Mesothelial cell of epicardium (in vitro differentiated cells): ENCODE results near the gene STKLD1. TPM values are rescaled to one million over a fixed set of nuclear protein-coding genes. Genes with fewer than 3 reads are reported as not detected.
A peak's percentile ranks its signal among the peaks of the same experiment; 100 is the strongest.

Experiments used
- DNase-seq, 2 experiments: peaks; one replicate each; pipeline ENCODE4 v3.0.0; 2021; ENCODE audit warnings: low spot score in 2 of 2; ENCODE audit not compliant: unreplicated experiment in 2 of 2
- H3K27ac Mint-ChIP-seq: 2 replicates; pipeline ENCODE4 v1.8.0; 2021; ENCODE audit warnings: mixed read lengths
- H3K27me3 Mint-ChIP-seq: 2 replicates; pipeline ENCODE4 v1.8.0; 2021; ENCODE audit warnings: low read depth, mixed read lengths
- H3K36me3 Mint-ChIP-seq: 2 replicates; pipeline ENCODE4 v1.8.0; 2021; ENCODE audit warnings: mixed read lengths
- H3K4me1 Mint-ChIP-seq: 2 replicates; pipeline ENCODE4 v1.8.0; 2021; ENCODE audit warnings: mixed read lengths
- H3K4me3 Mint-ChIP-seq: 2 replicates; pipeline ENCODE4 v1.8.0; 2021; ENCODE audit warnings: mild to moderate bottlenecking, moderate library complexity, mixed read lengths
- H3K9me3 Mint-ChIP-seq: 2 replicates; pipeline ENCODE4 v1.8.0; 2021; ENCODE audit warnings: mixed read lengths
- CTCF ChIP-seq: fragments of 200-600 bp; sonication (generic); IDR thresholded peaks from one replicate; pipeline ENCODE4 v1.5.0; 2021; ENCODE audit warnings: antibody characterized with exemption; ENCODE audit not compliant: unreplicated experiment
- total RNA-seq: library from RNA; stranded (reverse); gene quantifications from 3 replicates; pipeline ENCODE4 v1.2.1, GENCODE V29; 2021

The STKLD1 gene
- total RNA-seq, 1 donor from 2014 or later: 6.7 TPM

GRCh38 chr9:133347515-133347984 is 28.6 kb upstream of the STKLD1 start:
- no peak overlapping the region for H3K27ac Mint-ChIP-seq

GRCh38 chr9:133347985-133348717 is 28.0 kb upstream of the STKLD1 start, which contains the start of the genes MED22 and RPL7A:
TSS of gene MED22 (minus strand) at chr9:133348131. CDS start at chr9:133346662, 1,469 bp downstream.
TSS of gene RPL7A (plus strand) at chr9:133348218. CDS start at chr9:133348244, 26 bp downstream.
- no peak for TF ChIP-seq CTCF
- peaks cover 23% of the 10 kb centered on the region for H3K36me3 Mint-ChIP-seq
- H3K9me3 Mint-ChIP-seq: no peaks in the 10 kb centered on the region
- peak within 1 kb of the TSS; percentile 100 for H3K27ac Mint-ChIP-seq
- H3K27me3 Mint-ChIP-seq: no peaks in the 10 kb centered on the region
- H3K4me1 Mint-ChIP-seq: peaks cover 23% of the 10 kb centered on the region
- H3K4me3 Mint-ChIP-seq: peak within 1 kb of the TSS; percentile 100
- DNase-seq: peak; percentile 78 to 91

More at GRCh38 chr9:133347515-133347984, 28.6 kb upstream of the STKLD1 start:
- TF ChIP-seq CTCF: no peak
- peak in 1 of 2 experiments; percentile 57 for DNase-seq
- Mint-ChIP-seq H3K36me3 (peaks cover 19% of the 10 kb centered on the region), H3K4me3 (peak overlapping the region; percentile 100), H3K4me1 (peaks cover 23% of the 10 kb centered on the region), H3K9me3 (no peaks in the 10 kb centered on the region), H3K27me3 (no peaks in the 10 kb centered on the region)

- TF ChIP-seq CTCF: no peak
- Mint-ChIP-seq H3K4me1 (peaks cover 23% of the 10 kb centered on the region), H3K27me3 (no peaks in the 10 kb centered on the region), H3K27ac (peak overlapping the region; percentile 100), H3K36me3 (peaks cover 25% of the 10 kb centered on the region), H3K9me3 (no peaks in the 10 kb centered on the region), H3K4me3 (peak overlapping the region; percentile 100)
- DNase-seq: no peak
Measured at GRCh38 chr9:133348718-133349573, 27.2 kb upstream of the STKLD1 start.

- H3K4me1 Mint-ChIP-seq: peaks cover 23% of the 10 kb centered on the region
- TF ChIP-seq CTCF: no peak
- H3K9me3 Mint-ChIP-seq: no peaks in the 10 kb centered on the region
- no peaks in the 10 kb centered on the region for H3K27me3 Mint-ChIP-seq
- peak overlapping the region; percentile 48 for H3K4me3 Mint-ChIP-seq
- peak overlapping the region; percentile 100 for H3K27ac Mint-ChIP-seq
- DNase-seq: no peak
- H3K36me3 Mint-ChIP-seq: peaks cover 25% of the 10 kb centered on the region
Measured at GRCh38 chr9:133349965-133350616, 26.1 kb upstream of the STKLD1 start.

- Mint-ChIP-seq H3K27ac (no peak overlapping the region), H3K27me3 (no peaks in the 10 kb centered on the region), H3K36me3 (peaks cover 25% of the 10 kb centered on the region), H3K9me3 (no peaks in the 10 kb centered on the region), H3K4me1 (peaks cover 20% of the 10 kb centered on the region), H3K4me3 (no peak overlapping the region)
- TF ChIP-seq CTCF: no peak
- no peak for DNase-seq
Measured at GRCh38 chr9:133351526-133351907, 24.6 kb upstream of the STKLD1 start.
